Mucosa of stomach (tissue), 1 donor: ENCODE results near the gene FCGR3A.
"Not testable (repeated sequence)": the region's sequence is repeated elsewhere in the genome, so short reads cannot be mapped to it uniquely, and the experiment has no call there.

Experiments used
- H3K27me3 ChIP-seq: one replicate; pipeline ENCODE4 v1.7.0; 2013; ENCODE audit warnings: mild to moderate bottlenecking, low read length; ENCODE audit not compliant: control insufficient read depth, insufficient read depth
- H3K36me3 ChIP-seq: one replicate; pipeline ENCODE4 v1.7.0; 2013; ENCODE audit warnings: low read length; ENCODE audit not compliant: control insufficient read depth, insufficient read depth
- H3K4me1 ChIP-seq: one replicate; pipeline ENCODE4 v1.7.0; 2013; ENCODE audit warnings: mild to moderate bottlenecking, low read length; ENCODE audit not compliant: control insufficient read depth, insufficient read depth
- H3K4me3 ChIP-seq: one replicate; pipeline ENCODE4 v1.7.0; 2013; ENCODE audit warnings: low read length
- H3K9ac ChIP-seq: one replicate; pipeline ENCODE4 v1.7.0; 2013; ENCODE audit warnings: mild to moderate bottlenecking, low read length, moderate library complexity
- H3K9me3 ChIP-seq: one replicate; pipeline ENCODE4 v1.7.0; 2013; ENCODE audit warnings: mild to moderate bottlenecking, low read length, moderate library complexity; ENCODE audit not compliant: control insufficient read depth
- donor health status: Pancreatic carcinoma.

The FCGR3A gene

GRCh38 chr1:161549652-161550051 lies at the start of gene FCGR3A:
TSS of gene FCGR3A (minus strand) at chr1:161549818. CDS start at chr1:161549736, 82 bp downstream.
- no peaks in the 10 kb centered on the region for H3K9me3 ChIP-seq
- no peak within 1 kb of the TSS for H3K4me3 ChIP-seq
- H3K4me1 ChIP-seq: no peaks in the 10 kb centered on the region
- peaks cover 7% of the 10 kb centered on the region for H3K27me3 ChIP-seq
- no peak within 1 kb of the TSS for H3K9ac ChIP-seq
- no peaks in the 10 kb centered on the region for H3K36me3 ChIP-seq

- H3K4me3 ChIP-seq, H3K27me3 ChIP-seq, H3K9me3 ChIP-seq, H3K36me3 ChIP-seq, H3K9ac ChIP-seq, H3K4me1 ChIP-seq: not testable (repeated sequence)
Measured at GRCh38 chr1:161597077-161597476, 47.5 kb upstream of the FCGR3A start.

DNA sequence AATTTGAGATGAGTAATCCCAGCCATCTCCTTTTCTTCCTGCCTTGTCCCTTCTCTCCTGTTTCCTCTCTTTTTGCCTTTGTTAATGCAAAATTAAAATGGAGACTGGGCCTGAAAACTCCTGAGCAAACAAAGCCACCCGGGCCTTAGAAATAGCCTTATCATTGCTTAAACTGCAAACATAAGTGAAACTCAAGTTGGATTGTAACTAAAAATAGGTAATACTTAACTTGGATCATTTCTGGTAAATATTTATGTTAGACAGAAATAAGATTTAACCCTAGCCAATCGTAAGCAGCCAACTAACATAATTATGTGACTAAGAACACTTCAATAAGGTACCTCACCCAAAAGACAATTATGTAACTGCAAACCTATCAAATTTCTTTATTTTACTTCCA lies 46.0 kb upstream of the FCGR3A start:
- not testable (repeated sequence) for H3K4me1 ChIP-seq, H3K9me3 ChIP-seq, H3K4me3 ChIP-seq, H3K27me3 ChIP-seq, H3K36me3 ChIP-seq, H3K9ac ChIP-seq

- not testable (repeated sequence) for H3K27me3 ChIP-seq, H3K36me3 ChIP-seq, H3K9ac ChIP-seq, H3K4me1 ChIP-seq, H3K9me3 ChIP-seq, H3K4me3 ChIP-seq
Measured at GRCh38 chr1:161595173-161595572, 45.6 kb upstream of the FCGR3A start.

DNA sequence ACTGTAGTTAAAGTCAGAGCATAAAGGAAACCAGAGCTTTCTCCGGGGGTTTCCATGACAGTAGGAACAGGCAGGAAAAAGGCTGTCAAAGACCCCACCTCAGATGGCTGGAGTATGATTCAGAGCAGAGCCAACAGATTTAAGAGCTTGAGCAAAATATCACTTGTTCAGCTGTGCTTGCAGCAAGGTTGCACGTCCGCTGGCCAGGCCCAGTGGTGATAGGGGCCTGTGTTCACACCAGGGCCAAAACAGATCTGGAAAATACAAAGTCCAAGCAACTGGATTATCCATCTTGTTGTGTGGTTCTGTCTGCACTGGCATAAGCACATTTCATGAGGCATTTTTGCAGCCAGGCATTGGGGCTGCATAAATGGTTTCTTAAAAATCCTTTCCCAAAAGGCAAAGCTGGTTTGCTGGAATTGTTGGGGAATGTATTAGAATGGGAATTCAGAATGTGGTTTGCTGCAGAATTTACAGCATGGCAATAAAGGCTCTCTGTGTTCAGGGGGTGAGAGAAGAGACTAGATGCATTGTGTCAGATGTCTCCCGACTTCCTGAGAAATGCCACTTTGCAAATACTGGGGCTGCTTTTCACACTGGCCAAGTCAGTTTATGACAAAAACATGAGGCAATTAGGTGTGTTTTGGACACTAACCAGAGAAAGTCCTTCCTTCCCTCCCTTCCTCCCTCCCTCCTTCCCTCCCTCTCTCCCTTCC lies 44.8 kb upstream of the FCGR3A start:
- H3K4me3 ChIP-seq, H3K27me3 ChIP-seq, H3K9ac ChIP-seq, H3K9me3 ChIP-seq, H3K4me1 ChIP-seq, H3K36me3 ChIP-seq: not testable (repeated sequence)

- H3K9ac ChIP-seq, H3K36me3 ChIP-seq, H3K4me3 ChIP-seq, H3K27me3 ChIP-seq, H3K9me3 ChIP-seq, H3K4me1 ChIP-seq: not testable (repeated sequence)
Measured at GRCh38 chr1:161593092-161593755, 43.6 kb upstream of the FCGR3A start.

DNA sequence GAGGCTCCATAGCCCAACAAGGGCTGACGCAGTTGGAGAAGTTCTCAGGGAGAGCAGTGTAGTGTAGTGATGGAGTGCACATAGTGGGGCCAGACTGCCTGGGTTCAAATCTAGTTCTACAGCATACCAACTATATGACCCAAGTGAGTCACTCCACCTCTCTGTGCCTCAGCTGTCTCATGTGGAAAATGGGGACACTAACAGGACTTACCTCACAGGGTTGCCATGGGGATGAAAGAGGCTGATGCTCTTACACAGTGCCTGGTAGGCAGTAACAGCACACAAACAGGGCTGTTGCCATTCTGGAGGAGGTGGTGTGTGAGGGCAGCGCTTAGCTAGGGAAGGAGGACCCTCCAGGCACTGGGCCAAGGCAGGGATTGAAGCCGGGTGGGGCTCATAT lies 43.0 kb upstream of the FCGR3A start:
- not testable (repeated sequence) for H3K9ac ChIP-seq, H3K4me1 ChIP-seq, H3K4me3 ChIP-seq, H3K27me3 ChIP-seq, H3K36me3 ChIP-seq, H3K9me3 ChIP-seq

- not testable (repeated sequence) for H3K4me1 ChIP-seq, H3K4me3 ChIP-seq, H3K27me3 ChIP-seq, H3K9me3 ChIP-seq, H3K9ac ChIP-seq, H3K36me3 ChIP-seq
Measured at GRCh38 chr1:161589920-161590319, 40.3 kb upstream of the FCGR3A start.

GRCh38 chr1:161589365-161589764 lies 39.7 kb upstream of the FCGR3A start:
- H3K9me3 ChIP-seq, H3K36me3 ChIP-seq, H3K27me3 ChIP-seq, H3K4me3 ChIP-seq, H3K4me1 ChIP-seq, H3K9ac ChIP-seq: not testable (repeated sequence)

DNA sequence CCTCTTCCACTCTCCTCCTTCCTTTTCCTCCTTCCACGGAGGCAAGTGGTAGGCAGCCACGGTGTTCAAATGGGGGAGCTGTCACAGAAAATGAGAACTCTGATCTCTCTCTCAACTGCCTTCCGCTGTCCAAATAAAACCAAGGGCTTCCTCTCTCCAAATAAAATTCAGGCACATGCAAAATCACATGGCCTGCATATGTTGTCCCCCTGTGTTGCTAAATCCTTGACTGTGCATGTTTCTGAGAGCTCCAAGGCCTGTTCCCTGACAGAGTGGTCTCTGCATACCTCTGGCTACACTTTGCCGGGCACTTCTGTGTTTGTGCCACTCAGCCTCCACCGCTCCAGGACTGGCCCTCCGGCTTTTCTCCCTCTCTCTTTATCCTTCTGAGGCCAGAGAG lies 39.0 kb upstream of the FCGR3A start:
- H3K27me3 ChIP-seq, H3K36me3 ChIP-seq, H3K4me1 ChIP-seq, H3K9ac ChIP-seq, H3K9me3 ChIP-seq, H3K4me3 ChIP-seq: not testable (repeated sequence)

DNA sequence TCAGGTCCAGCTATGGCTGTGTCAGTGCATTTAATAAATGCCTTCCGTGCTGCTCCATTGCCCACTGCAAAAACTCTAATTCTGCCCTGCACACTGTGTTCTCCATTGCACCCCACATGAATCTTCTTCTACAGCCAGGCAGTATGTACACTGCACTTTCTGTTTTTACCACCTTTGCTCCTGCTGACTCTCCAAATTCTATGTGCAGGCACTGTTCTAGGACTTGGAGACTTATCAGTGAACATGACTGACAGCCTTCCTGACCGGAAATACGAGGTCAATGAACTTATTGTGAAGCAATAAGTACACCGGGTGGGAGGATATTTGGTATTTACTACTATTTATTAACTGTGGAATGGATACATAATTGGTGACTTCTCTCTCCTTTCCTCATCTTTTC lies 33.3 kb upstream of the FCGR3A start:
- not testable (repeated sequence) for H3K27me3 ChIP-seq, H3K4me1 ChIP-seq, H3K9ac ChIP-seq, H3K4me3 ChIP-seq, H3K36me3 ChIP-seq, H3K9me3 ChIP-seq

DNA sequence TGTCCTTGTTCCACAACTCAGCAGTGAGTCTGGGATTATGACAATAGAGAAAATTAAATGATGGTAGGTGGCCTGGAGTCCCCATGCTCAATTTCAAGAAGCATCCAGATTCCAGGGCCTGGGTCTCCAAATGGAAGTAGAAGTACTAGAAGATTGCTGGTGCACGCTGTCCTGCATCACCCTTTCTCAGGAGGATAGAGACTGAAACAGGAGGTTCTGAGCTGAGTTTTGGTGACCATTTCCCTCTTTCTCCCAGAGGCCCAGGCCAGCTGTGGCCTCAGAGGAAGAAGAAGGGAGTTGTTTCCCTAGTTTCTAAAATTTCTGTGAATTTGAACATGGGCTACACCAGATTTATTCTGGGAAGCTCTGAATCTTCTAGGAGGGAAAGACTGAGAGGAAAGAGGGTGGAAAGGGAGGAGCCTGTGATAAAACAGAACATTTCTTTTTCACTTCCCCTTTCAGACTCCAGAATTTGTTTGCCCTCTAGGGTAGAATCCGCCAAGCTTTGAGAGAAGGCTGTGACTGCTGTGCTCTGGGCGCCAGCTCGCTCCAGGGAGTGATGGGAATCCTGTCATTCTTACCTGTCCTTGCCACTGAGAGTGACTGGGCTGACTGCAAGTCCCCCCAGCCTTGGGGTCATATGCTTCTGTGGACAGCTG lies 31.4 kb upstream of the FCGR3A start:
- H3K36me3 ChIP-seq, H3K4me3 ChIP-seq: not testable (repeated sequence)

More for the DNA sequence above, 31.4 kb upstream of the FCGR3A start:
- not testable (repeated sequence) for H3K27me3 ChIP-seq, H3K9ac ChIP-seq, H3K4me1 ChIP-seq, H3K9me3 ChIP-seq
